ENCODE results near the gene NOMO2.
"Not testable (repeated sequence)": the region's sequence is repeated elsewhere in the genome, so short reads cannot be mapped to it uniquely, and the experiment has no call there.

- TF ChIP-seq POLR2A, CTCF, EP300 (IDR thresholded peaks at IDR 0.05): not testable (repeated sequence)
These were observed 176.6 kb downstream of the NOMO2 start for GRCh38 chr16:18385285-18385684.

Measured in tibial nerve (tissue), 4 donors.